GM19328 (cell line): ENCODE data around the gene STRN4.

Experiments
- ATAC-seq: cut with Tn5 transposase; IDR thresholded peaks from one replicate; pipeline ENCODE4 v1.9.1; 2021; ENCODE audit warnings: mild to moderate bottlenecking, moderate library complexity; ENCODE audit not compliant: unreplicated experiment

STRN4 gene

DNA sequence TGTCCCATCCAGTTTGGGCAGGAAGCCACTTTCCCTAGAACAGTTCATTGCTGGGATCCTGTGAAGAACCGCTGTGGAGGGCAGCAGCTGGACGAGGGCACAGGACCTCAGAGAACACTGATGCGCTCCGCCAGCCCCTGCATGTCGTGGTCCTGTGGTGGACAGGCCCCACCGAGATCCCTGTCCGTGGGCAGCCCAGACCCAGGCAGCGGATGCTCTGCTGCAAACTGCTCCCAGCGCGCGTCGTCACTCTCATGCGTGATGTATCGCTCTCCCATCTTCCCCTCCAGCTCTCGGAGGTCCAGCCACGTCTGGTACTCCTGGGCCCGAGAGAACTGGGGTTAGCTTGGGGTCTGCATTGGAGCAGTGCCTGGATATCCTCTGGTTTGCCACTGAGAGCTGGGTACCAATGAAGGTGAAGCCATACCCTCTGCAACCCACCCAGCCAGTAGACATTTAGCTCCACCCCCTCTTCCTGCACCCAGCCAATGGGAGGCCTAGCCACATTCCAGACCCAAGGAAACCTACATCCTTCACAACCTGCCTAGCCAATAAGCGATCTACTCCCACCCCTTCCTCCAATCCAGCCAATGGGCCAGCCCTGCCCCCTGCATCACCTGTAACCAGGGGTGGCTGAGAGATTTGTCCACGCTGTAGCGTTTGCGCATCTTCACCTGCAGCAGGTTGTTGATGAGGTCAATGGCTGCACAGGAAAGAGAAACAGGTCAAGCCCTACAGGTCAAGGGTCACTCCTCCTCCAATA is 71.7 kb downstream of the STRN4 start:
- ATAC-seq, result no peak

DNA sequence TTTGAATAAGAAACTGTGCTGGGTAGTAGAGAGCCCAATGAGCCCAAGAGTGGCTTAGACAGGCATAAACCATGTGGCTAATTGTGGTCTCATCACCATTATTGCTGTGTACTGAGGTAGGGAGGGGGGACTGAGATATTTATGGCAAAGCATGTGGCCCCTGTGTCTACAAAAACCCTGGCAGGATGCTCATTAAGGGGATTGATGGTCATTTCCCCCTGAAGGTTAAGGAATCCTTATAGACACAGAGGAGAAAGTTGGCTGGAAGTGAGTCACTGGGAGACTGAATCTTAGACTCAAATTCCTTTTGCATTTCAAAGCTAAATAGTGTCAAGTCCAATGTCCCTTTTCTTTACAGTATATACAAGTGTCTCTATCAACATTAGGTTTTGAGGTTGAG is 75.4 kb downstream of the STRN4 start:
- no peak for ATAC-seq
